Type B pancreatic cell (in vitro differentiated cells): ENCODE data around the gene COL6A3. TPM values are rescaled to one million over a fixed set of nuclear protein-coding genes. Genes with fewer than 3 reads are reported as not detected.

ENCODE experiments used
- DNase-seq: peaks from one replicate; pipeline ENCODE4 v3.0.0; 2021; ENCODE audit warnings: mixed read lengths; ENCODE audit not compliant: unreplicated experiment; ENCODE audit errors: extremely low spot score
- H3K27ac Mint-ChIP-seq: 2 replicates; pipeline ENCODE4 v1.8.0; 2021; ENCODE audit warnings: mild to moderate bottlenecking, mixed read lengths
- H3K27me3 Mint-ChIP-seq: 2 replicates; pipeline ENCODE4 v1.8.0; 2021; ENCODE audit warnings: mixed read lengths
- H3K36me3 Mint-ChIP-seq: 2 replicates; pipeline ENCODE4 v1.8.0; 2021; ENCODE audit warnings: mixed read lengths
- H3K4me1 Mint-ChIP-seq: one replicate; pipeline ENCODE4 v1.8.0; 2021; ENCODE audit warnings: mixed read lengths; ENCODE audit not compliant: unreplicated experiment
- H3K4me3 Mint-ChIP-seq: 2 replicates; pipeline ENCODE4 v1.8.0; 2021; ENCODE audit warnings: mild to moderate bottlenecking, mixed read lengths
- H3K9me3 Mint-ChIP-seq: 2 replicates; pipeline ENCODE4 v1.8.0; 2021; ENCODE audit warnings: mixed read lengths
- total RNA-seq: library from RNA; stranded (reverse); gene quantifications from 2 replicates; pipeline ENCODE4 v1.2.1, GENCODE V29; 2021; ENCODE audit warnings: low replicate concordance
- TF ChIP-seq, protein P1 (sequence below): fragments of 200-600 bp; sonication (generic); conservative IDR thresholded peaks from 2 replicates; pipeline ENCODE4 v1.5.0; 2021; ENCODE audit warnings: antibody characterized with exemption, mild to moderate bottlenecking

COL6A3 gene
- total RNA-seq, 1 donor from 2014 or later, result 157 TPM

DNA sequence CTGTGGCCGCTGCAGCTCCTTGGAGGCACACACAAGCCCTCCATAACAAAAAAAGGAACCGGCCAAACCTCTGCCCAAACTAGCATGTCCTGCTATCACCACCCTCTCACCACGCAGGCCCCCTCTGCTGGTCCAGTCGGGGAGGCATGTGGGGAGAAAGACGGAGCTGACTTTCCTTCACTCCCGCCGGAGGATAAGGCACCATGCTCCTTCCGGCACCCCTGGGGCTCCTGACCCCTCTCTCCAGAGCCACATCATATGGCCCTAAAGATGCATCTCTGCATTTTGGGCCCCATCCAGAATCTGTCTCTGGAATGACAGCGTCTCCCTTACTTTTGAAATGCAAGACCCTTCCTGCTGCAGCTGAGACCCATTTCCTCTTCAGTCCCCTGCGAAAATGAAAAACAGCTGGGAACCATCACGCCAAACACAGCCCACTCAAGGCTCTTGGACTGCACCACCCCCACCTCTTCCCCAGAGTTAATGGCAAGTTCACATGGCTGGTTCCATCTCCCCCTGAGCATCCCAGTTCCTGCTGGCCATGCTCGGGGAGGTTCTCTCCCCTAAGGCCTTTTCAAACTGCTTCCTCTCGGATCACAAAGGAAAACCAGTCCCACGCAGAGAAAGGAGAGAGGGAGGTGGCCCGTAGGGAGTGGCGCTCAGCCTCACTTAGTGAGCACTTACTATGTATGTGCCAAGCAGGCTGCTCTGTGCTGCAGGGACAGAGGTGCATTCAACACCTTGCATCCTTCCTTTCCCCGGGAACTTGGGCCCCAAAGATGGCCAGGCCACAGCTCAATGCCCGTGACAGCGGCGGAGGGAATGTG, 37.9 kb upstream of the COL6A3 start:
- Mint-ChIP-seq H3K4me1 (peaks cover 30% of the 10 kb centered on the region), H3K36me3 (no peaks in the 10 kb centered on the region), H3K9me3 (peaks cover 4% of the 10 kb centered on the region), H3K27ac (peak overlapping the region; percentile 42), H3K27me3 (peaks cover 25% of the 10 kb centered on the region), H3K4me3 (peak overlapping the region; percentile 58)
- TF ChIP-seq, protein P1, sequence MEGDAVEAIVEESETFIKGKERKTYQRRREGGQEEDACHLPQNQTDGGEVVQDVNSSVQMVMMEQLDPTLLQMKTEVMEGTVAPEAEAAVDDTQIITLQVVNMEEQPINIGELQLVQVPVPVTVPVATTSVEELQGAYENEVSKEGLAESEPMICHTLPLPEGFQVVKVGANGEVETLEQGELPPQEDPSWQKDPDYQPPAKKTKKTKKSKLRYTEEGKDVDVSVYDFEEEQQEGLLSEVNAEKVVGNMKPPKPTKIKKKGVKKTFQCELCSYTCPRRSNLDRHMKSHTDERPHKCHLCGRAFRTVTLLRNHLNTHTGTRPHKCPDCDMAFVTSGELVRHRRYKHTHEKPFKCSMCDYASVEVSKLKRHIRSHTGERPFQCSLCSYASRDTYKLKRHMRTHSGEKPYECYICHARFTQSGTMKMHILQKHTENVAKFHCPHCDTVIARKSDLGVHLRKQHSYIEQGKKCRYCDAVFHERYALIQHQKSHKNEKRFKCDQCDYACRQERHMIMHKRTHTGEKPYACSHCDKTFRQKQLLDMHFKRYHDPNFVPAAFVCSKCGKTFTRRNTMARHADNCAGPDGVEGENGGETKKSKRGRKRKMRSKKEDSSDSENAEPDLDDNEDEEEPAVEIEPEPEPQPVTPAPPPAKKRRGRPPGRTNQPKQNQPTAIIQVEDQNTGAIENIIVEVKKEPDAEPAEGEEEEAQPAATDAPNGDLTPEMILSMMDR, result peak; percentile 47
- DNase-seq, result no peak

DNA sequence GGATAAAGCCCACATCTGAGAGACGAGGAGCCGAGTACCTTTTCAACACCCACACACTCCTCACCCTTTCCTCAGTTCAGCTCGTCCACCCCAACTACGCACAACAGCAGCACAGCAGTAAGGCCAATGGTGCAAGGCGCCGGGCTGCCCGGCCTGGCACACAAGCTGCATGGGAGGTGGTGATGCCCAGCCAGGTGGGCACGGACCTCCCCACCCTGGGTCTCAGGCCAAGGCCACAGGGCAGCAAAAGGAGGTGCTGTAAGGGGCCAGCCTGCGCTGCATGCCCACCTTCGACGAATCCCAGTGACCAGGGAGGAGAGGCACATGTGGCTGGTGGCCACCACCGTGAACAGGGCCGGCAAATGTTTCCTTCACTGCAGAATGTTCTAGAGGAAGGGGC, 36.6 kb upstream of the COL6A3 start:
- Mint-ChIP-seq H3K4me1 (peaks cover 30% of the 10 kb centered on the region), H3K4me3 (no peak overlapping the region), H3K27ac (no peak overlapping the region), H3K36me3 (no peaks in the 10 kb centered on the region), H3K9me3 (peaks cover 4% of the 10 kb centered on the region), H3K27me3 (peaks cover 23% of the 10 kb centered on the region)
- no peak for DNase-seq
- TF ChIP-seq, protein P1, result no peak

DNA sequence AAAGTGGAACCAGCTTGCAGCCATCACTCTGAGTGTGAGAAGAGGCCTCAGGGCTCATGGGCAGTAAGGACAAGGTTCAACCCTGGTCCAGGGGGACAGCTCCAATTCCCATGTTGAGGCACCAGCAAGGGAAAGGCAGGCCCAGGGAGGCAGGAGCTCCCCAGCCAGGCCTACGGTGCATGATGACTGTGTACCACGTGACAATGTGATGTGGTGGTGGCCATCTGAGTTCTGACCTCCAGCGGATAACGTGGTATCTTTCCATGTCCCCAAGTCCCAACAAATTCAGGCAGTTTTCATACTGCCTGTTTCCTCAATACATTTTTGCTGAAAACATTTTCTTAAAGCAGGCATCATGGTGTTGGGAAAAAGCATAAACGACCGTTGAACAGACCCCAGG, 36.1 kb upstream of the COL6A3 start:
- no peak overlapping the region for H3K27ac Mint-ChIP-seq
- H3K9me3 Mint-ChIP-seq, result peaks cover 4% of the 10 kb centered on the region
- H3K27me3 Mint-ChIP-seq, result peaks cover 22% of the 10 kb centered on the region
- no peak for DNase-seq
- no peaks in the 10 kb centered on the region for H3K36me3 Mint-ChIP-seq
- no peak overlapping the region for H3K4me3 Mint-ChIP-seq
- H3K4me1 Mint-ChIP-seq, result peaks cover 30% of the 10 kb centered on the region
- TF ChIP-seq, protein P1, result no peak

DNA sequence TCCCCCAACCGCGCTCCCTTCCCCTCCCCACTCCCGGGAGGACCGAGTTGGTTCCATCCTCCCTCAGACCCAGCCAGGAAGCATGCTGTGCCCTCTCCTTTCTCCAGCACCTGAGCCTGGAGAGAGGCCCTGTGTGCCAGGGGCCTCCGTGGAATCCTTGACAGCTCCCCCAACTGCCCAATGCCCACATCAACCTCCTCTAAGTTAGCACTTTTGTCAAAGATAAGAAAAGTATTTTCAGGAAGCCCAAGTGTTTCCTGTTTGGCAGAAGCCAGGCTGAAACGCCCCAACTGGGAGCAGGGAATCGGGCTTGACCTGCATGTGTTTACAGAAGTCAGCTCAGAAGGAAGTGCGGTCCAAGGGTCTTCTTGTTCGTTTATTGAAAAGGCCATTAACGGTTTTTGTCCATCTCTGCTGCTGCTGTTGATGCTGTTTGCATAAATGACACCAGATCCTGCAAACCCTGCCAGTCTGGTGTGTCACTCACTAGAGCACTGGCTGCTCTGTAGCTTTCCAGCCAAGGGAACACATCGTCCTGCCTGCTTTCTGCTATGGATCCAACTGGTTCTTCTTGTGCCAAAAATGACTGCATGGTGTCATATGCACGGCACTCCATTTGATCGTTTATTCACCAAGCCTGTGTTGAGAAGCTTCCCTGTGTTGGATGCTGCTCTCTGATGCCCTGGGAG, 35.4 kb upstream of the COL6A3 start:
- H3K36me3 Mint-ChIP-seq, result no peaks in the 10 kb centered on the region
- H3K27me3 Mint-ChIP-seq, result peaks cover 23% of the 10 kb centered on the region
- DNase-seq, result no peak
- H3K27ac Mint-ChIP-seq, result no peak overlapping the region
- TF ChIP-seq, protein P1, result no peak
- peaks cover 30% of the 10 kb centered on the region for H3K4me1 Mint-ChIP-seq
- H3K4me3 Mint-ChIP-seq, result no peak overlapping the region
- peaks cover 4% of the 10 kb centered on the region for H3K9me3 Mint-ChIP-seq

DNA sequence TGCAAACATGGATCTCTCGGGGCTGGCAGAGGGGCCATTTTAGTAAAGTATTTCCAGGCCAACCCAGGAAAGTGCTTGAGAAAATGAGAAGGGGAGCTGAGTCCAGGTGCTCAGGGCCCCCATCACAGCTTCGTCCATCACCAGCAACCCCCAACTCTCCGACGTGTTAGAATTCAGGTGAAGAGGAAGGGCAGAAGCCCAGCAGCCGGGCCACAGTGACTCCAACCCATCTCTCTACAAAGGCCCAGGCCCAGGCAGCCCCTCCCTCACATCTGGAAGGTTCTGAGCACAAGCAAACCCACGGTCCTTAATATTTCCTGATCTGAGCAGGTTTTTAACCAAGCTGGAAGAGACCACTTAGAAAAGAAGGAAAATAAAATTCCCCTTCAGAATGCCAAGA, 34.7 kb upstream of the COL6A3 start:
- Mint-ChIP-seq H3K27ac (no peak overlapping the region), H3K36me3 (no peaks in the 10 kb centered on the region), H3K4me1 (peaks cover 34% of the 10 kb centered on the region), H3K4me3 (no peak overlapping the region), H3K9me3 (peaks cover 4% of the 10 kb centered on the region), H3K27me3 (peaks cover 23% of the 10 kb centered on the region)
- DNase-seq, result no peak
- TF ChIP-seq, protein P1, result no peak
